Measurements from ENCODE around the gene ARPC4. TPM values are rescaled to one million over a fixed set of nuclear protein-coding genes. Genes with fewer than 3 reads are reported as not detected.

ARPC4 gene
- total RNA-seq: 117 TPM

GRCh38 chr3:9792405-9793160 is at the start of gene ARPC4, which contains the start of gene TADA3:
Gene ARPC4 (plus strand): TSS chr3:9793082. CDS start chr3:9793122, 40 bp downstream.
Gene TADA3 (minus strand): TSS chr3:9792473. CDS start chr3:9791466, 1,007 bp downstream.

GRCh38 chr3:9749645-9750555 is 43.0 kb upstream of the ARPC4 start, which contains the start of gene OGG1:
Gene OGG1 (plus strand): TSS chr3:9749952. CDS start chr3:9750287, 335 bp downstream.

GRCh38 chr3:9769426-9770275 is 23.2 kb upstream of the ARPC4 start, which contains the start of gene CAMK1:
Gene CAMK1 (minus strand): TSS chr3:9769947. CDS start chr3:9767749, 2,198 bp downstream.

GRCh38 chr3:9809615-9810432 is 16.9 kb downstream of the ARPC4 start, which contains the start of gene TTLL3:
Gene TTLL3 (plus strand): TSS chr3:9810262. CDS start chr3:9810662, 400 bp downstream.

DNA sequence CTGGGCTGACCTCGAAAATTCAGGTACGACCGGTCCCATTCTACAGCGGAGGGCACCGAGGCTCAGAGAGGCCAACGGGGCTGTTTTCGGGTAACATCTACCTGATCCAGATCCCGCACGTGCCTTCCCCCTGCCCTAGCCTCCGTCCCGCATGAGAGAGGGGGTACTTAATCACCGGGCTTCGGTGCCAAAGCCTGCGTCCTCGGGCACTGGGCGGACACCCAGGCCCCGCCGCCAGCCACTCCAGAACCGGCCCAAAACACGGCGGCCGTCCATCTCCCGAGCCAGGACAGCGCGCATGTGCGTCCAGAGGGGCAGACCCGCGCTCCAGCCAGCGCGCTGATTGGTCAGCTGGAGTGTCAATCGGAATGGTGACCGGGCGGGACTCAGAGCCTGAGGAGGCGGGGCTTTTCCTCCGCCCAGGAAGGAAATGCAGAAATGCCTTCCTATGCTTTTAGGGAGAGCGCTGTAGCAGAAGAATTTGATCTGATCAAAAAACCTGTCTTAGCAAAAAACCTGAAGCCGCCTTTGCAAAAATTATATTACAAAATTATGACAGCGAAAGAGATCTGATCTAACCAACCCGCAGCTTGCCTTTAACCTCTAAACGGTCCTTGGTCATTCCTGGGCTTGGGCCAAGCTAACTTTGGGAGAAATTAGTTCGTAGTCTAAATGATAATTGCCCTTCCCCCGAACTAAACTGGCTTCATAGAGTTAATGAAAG is 51.0 kb downstream of the ARPC4 start, which contains the start of gene RPUSD3:
Gene RPUSD3 (minus strand): TSS at position 294 of the 724 bp plus-strand sequence. CDS start 18 bp downstream, at position 276.

Other genes starting within 250 kb of the ARPC4 start
- 47.6 TPM for gene LHFPL4, start 239.3 kb upstream of the ARPC4 start, total RNA-seq
- 23.5 TPM for gene MTMR14, start 143.6 kb upstream of the ARPC4 start, total RNA-seq
- gene CPNE9, start 89.2 kb upstream of the ARPC4 start, total RNA-seq: 0.31 TPM
- 23.5 TPM for gene BRPF1, start 61.3 kb upstream of the ARPC4 start, total RNA-seq
- gene OGG1, start 43.1 kb upstream of the ARPC4 start, total RNA-seq: 113 TPM
- gene CAMK1, start 23.1 kb upstream of the ARPC4 start, total RNA-seq: 38.5 TPM
- 35.7 TPM for gene TADA3, start 609 bp upstream of the ARPC4 start, total RNA-seq
- gene TTLL3, start 17.2 kb downstream of the ARPC4 start, total RNA-seq: 60.1 TPM
- 35.1 TPM for gene RPUSD3, start 50.9 kb downstream of the ARPC4 start, total RNA-seq
- gene CIDEC, start 87.2 kb downstream of the ARPC4 start, total RNA-seq: not detected
- 14.4 TPM for gene JAGN1, start 97.5 kb downstream of the ARPC4 start, total RNA-seq
- 0.31 TPM for gene IL17RE, start 109.8 kb downstream of the ARPC4 start, total RNA-seq
- gene IL17RC, start 124.0 kb downstream of the ARPC4 start, total RNA-seq: 6.6 TPM
- gene CRELD1, start 140.8 kb downstream of the ARPC4 start, total RNA-seq: 31.0 TPM
- 4.1 TPM for gene PRRT3, start 159.3 kb downstream of the ARPC4 start, total RNA-seq
- 26.6 TPM for gene EMC3, start 193.8 kb downstream of the ARPC4 start, total RNA-seq
- gene FANCD2, start 233.4 kb downstream of the ARPC4 start, total RNA-seq: 7.8 TPM